Activated naive CD8-positive, alpha-beta T cell treated with anti-CD3 and anti-CD28 coated beads, Interleukin-2, amount 50 U/mL, for 16 hours (primary cell): ENCODE data around the gene TMEM222.

Experiments
- DNase-seq: peaks from one replicate; pipeline ENCODE4 v3.0.0-alpha.2; 2020; ENCODE audit warnings: low read depth, low spot score

Gene TMEM222

GRCh38 chr1:27306071-27306470, 15.9 kb upstream of the TMEM222 start:
- no peak for DNase-seq

GRCh38 chr1:27306892-27307761, 14.8 kb upstream of the TMEM222 start:
- no peak for DNase-seq

GRCh38 chr1:27307874-27308598, 13.9 kb upstream of the TMEM222 start:
- no peak for DNase-seq

DNA sequence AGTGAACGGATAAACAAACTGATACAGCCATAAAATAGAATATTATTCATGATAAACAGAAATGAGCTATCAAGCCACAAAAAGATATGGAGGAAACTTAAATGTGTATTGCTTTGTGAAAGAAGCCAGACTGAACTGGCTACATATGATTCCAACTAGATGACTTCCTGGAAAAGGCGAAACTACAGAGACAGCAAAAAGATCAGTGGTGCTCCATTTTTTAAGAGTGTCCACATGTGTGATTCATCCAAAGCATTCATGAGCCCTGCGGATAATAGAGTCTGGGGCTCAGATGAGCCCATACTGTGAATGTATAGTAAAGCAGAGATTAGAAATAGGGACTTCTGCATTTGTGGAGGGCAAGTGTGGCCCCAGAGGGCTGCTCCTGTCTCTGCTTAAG, 7.8 kb upstream of the TMEM222 start:
- DNase-seq, result no peak

DNA sequence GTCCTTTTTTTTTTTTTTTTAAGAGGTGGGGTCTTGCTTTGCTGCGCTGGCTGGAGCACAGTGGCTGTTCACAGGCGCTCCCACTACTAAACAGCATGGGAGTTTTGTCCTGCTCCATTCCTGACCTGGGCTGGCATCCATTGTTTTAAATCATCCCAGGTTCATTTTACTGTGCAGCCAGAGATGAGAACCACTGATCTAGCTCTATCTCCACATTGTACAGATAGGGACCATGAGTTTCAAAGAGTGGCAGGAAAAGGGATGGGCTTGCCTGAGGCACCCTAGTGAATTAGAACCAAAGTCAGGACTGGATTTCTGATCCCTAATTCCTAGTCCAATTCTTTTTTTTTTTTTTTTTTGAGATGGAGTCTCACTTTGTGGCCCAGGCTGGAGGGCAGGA, 7.2 kb upstream of the TMEM222 start:
- no peak for DNase-seq

- DNase-seq, result no peak
Measured at GRCh38 chr1:27316860-27317259, 5.1 kb upstream of the TMEM222 start.

- DNase-seq, result no peak
Measured at GRCh38 chr1:27318136-27318535, 3.8 kb upstream of the TMEM222 start.

- no peak for DNase-seq
Measured at GRCh38 chr1:27318596-27318995, 3.4 kb upstream of the TMEM222 start.

DNA sequence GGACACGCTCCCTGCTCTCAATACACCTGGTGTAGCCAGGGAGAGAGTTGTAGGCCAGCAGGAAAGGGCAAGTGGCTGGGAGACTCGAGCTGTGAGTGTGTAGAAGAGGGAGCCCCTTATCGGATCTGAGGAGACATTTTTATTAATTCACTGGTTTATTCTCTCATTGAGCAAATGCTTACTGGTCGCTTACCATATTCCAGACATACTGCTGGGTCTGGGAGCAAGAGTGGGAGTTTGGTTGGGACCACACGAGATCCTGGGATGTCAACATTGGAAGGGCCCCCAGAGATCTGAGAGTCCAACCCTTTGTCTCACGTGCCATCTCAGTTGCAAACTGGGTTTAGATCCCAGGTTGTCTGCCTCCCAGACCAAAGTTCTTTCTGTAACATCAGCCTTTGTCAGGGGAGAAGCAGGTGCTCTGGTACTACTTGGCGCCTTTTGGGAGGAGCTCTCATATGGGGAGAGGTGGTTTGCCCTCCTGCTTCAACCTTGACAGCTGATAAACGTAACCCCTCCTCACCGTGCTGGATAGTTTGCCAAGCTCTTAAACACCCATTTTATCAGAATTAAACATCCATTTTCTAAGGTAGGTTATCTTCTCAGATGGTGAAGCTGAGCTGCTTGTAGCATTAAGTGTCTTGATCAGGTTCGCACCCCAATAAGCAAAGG, 742 bp downstream of the TMEM222 start:
- no peak for DNase-seq

DNA sequence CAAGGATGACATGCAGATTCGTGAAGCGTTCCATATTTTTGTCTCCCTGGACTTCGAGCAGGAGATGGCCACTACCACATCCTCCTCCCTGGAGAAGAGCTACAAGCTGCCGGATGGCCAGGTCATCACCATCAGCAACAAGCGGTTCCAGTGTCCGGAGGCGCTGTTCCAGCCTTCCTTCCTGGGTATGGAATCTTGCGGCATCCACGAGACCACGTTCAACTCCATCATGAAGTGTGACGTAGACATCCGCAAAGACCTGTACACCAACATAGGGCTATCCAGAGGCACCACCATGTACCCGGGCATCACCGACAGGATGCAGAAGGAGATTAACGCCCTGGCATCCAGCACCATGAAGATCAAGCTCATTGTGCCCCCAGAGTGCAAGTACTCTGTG, 3.3 kb downstream of the TMEM222 start:
- DNase-seq, result no peak

- no peak for DNase-seq
Measured at GRCh38 chr1:27327964-27328363, 6.0 kb downstream of the TMEM222 start.

GRCh38 chr1:27330786-27331185, 8.8 kb downstream of the TMEM222 start:
- no peak for DNase-seq

GRCh38 chr1:27331426-27331825, 9.5 kb downstream of the TMEM222 start:
- DNase-seq, result no peak

GRCh38 chr1:27331922-27332321, 10.0 kb downstream of the TMEM222 start:
- no peak for DNase-seq

- DNase-seq, result no peak
Measured at GRCh38 chr1:27332536-27333281, 10.7 kb downstream of the TMEM222 start.

DNA sequence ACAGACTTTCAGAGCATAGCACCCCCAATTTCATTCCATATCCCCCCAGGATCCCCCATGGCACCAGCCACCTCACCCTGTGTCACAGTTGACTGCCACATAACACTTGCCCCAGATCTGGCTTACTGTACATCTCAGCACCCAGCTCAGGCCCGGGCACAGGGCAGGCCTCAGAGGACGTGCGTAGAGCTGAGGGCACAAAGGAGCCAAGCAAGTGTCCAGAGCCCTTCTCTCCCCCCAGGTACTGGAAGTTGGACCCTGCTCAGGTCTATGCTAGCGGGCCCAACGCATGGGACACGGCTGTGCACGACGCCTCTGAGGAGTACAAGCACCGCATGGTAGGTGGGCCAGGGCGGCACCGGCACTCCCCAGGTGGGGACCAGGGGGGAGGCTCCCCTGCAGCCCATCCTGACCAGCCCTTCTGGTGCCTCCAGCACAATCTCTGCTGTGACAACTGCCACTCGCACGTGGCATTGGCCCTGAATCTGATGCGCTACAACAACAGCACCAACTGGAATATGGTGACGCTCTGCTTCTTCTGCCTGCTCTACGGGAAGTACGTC, 11.8 kb downstream of the TMEM222 start:
- DNase-seq, result no peak

DNA sequence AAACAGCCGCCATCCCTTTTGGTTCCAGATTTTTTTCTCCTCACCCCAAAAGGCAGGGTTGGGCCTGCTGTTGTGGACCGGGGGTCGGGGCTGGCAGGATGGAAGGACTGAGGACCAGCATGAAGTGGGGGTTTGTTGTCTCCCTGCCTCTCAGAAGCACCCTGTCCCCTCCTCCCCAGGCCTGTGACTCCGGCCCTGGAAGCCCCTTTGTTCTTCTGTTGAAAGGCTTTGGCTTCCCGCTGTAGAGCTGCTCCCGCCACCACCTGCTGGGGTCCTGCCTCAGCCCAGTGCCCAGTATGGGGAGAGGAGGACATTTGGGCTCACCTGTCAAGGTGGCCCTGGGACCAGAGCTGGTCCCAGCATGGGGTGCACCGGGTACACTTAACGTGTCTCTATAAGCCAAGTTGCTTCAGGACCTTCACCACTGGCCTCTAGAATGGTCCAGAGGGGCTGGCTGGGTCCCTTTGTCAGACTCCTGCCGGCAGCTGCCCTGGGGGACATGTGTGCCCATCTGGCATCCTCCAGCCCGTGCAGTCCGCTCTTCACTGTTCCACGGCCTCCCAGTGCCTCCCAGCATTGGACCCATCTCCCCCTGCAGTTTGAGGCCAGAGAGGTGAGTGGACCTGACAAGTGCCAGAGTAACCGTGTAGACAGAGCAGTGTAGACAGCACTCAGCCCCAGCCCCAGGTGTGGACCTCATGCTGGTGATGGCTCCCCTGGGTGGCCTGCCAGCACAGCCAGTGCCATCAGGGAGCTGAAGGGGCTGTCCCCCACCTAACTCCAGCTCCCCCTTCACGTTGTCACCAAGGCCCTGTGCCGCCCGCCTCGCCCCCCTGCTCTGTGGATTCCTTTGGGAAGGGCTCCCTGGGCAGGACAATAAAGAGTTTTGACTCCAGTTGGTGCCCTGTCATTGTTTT, 13.8 kb downstream of the TMEM222 start:
- no peak for DNase-seq

DNA sequence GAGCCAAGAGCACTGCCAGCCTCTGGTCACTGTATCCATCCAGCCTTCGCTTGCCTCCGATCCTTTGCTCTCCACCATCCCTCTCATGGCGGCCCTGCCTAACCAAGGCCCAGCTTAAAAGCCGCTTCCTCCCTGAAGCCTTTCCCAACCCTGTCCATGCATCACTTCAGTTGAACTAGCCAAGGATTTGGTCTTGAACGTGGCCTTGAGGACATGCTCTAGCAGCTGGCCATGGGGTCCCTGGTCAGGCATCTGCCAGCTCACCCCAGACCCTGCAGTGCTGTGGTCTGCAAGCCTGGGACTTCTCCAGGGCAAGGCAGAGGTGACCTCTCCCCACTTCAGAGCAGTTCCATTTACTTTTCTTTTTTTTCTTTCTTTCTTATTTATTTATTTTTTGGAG, 14.8 kb downstream of the TMEM222 start:
- DNase-seq, result no peak

DNA sequence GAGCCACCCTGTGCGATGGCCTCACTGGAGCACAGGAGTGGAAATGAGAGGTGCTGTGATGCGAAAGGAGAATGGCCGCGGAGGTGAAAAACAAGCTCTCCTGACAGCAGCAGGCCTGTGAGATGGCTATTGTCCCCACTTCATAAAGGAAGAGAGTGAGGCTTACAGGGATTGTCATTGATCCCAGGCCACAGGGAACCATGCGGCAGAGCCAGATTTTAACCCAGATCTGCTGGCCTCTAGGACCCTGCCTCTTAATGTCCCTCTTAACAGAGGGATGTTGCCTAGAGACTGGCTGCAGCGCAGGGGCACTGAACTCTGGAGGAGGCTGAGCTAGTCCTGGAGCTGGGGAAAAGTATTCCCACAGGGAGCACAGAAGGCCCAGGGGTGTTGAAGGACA, 16.8 kb downstream of the TMEM222 start:
- no peak for DNase-seq

DNA sequence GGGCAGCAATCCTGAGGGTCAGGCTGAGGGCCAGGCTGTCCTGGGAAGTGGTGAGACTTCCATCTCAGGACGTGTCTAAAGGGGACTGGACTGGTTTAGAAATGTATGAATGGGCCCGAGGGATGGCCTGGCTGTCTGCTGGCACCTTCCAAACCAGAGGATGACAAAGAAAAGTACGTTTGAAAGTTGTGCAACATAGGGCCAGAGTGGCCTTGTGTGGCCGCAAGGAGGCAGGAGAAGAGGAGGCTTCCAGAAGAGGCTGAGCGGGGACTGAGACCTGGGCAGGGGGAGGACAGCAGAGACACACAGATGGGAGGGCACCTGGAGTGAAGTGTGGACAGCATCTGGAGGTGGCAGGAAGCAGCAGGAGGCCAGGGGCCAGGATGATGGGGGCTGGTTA, 17.2 kb downstream of the TMEM222 start:
- DNase-seq, result no peak
